Cardiac muscle cell (in vitro differentiated cells and primary cell): ENCODE data around the gene PTRHD1. TPM values are rescaled to one million over a fixed set of nuclear protein-coding genes. Genes with fewer than 3 reads are reported as not detected.
"Not testable (repeated sequence)": the region's sequence is repeated elsewhere in the genome, so short reads cannot be mapped to it uniquely, and the experiment has no call there.

Experiments used
- DNase-seq, 2 donors: peaks; one replicate each; pipeline versions ENCODE4 v3.0.0 to v3.0.0-alpha.2; 2010 to 2017; ENCODE audit warnings: low read depth in 1 of 2, low spot score in 1 of 2
- H3K27ac ChIP-seq: fragments of 200-600 bp; sonication (generic); 2 replicates; pipeline ENCODE4 v1.5.1; 2016
- H3K27me3 ChIP-seq: fragments of 200-600 bp; sonication (generic); 2 replicates; pipeline ENCODE4 v1.6.0; 2016; ENCODE audit warnings: control low read depth
- H3K36me3 ChIP-seq: fragments of 200-600 bp; sonication (generic); 2 replicates; pipeline ENCODE4 v1.5.1; 2016; ENCODE audit warnings: control low read depth
- H3K4me1 ChIP-seq: fragments of 200-600 bp; sonication (generic); 2 replicates; pipeline ENCODE4 v1.8.1; 2017; ENCODE audit warnings: low read depth, mild to moderate bottlenecking, mixed run types
- H3K4me3 ChIP-seq: fragments of 200-600 bp; sonication (generic); 2 replicates; pipeline ENCODE4 v1.5.1; 2016; ENCODE audit warnings: mild to moderate bottlenecking
- H3K9me3 ChIP-seq: fragments of 200-600 bp; sonication (generic); 2 replicates; pipeline ENCODE4 v1.5.1; 2017; ENCODE audit warnings: low read depth, mild to moderate bottlenecking, control low read depth
- CTCF ChIP-seq: IDR thresholded peaks from 2 replicates; pipeline ENCODE4 v1.5.1; 2012; ENCODE audit warnings: low read depth, mild to moderate bottlenecking, low read length
- polyA plus RNA-seq: library from polyadenylated mRNA; unstranded; fragments of >200 nt; fragmentation: Nextera tagmentation; extraction: Ambion mirVana; gene quantifications from 2 replicates; pipeline ENCODE4 v1.2.1, GENCODE V29; 2016
- total RNA-seq: library from RNA; depleted of rRNA; stranded (reverse); fragments of >200 nt; gene quantifications from 2 replicates; pipeline ENCODE4 v1.2.3, GENCODE V29; 2016

The PTRHD1 gene
- total and polyA plus RNA-seq, 2 experiments from 2014 or later: 32.1 to 54.3 TPM

GRCh38 chr2:24839729-24840128 is 46.5 kb upstream of the PTRHD1 start:
- no peak for TF ChIP-seq CTCF
- H3K4me3 ChIP-seq: no peak overlapping the region
- no peak for DNase-seq
- no peak overlapping the region for H3K27ac ChIP-seq
- no peaks in the 10 kb centered on the region for H3K9me3 ChIP-seq
- no peaks in the 10 kb centered on the region for H3K27me3 ChIP-seq
- H3K36me3 ChIP-seq: no peaks in the 10 kb centered on the region
- no peaks in the 10 kb centered on the region for H3K4me1 ChIP-seq

GRCh38 chr2:24838541-24838940 is 45.4 kb upstream of the PTRHD1 start:
- no peak for DNase-seq
- Histone ChIP-seq H3K4me1 (no peaks in the 10 kb centered on the region), H3K27me3 (no peaks in the 10 kb centered on the region), H3K27ac (no peak overlapping the region), H3K36me3 (no peaks in the 10 kb centered on the region), H3K4me3 (no peak overlapping the region), H3K9me3 (no peaks in the 10 kb centered on the region)
- TF ChIP-seq CTCF: no peak

- H3K27ac ChIP-seq: no peak overlapping the region
- DNase-seq: no peak
- H3K4me3 ChIP-seq: no peak overlapping the region
- H3K9me3 ChIP-seq: no peaks in the 10 kb centered on the region
- H3K4me1 ChIP-seq: no peaks in the 10 kb centered on the region
- no peaks in the 10 kb centered on the region for H3K27me3 ChIP-seq
- TF ChIP-seq CTCF: no peak
- H3K36me3 ChIP-seq: no peaks in the 10 kb centered on the region
Observed at GRCh38 chr2:24837996-24838513, 44.9 kb upstream of the PTRHD1 start.

GRCh38 chr2:24836706-24837105 is 43.5 kb upstream of the PTRHD1 start:
- no peaks in the 10 kb centered on the region for H3K27me3 ChIP-seq
- no peak for DNase-seq
- H3K4me1 ChIP-seq: no peaks in the 10 kb centered on the region
- H3K9me3 ChIP-seq: no peaks in the 10 kb centered on the region
- no peaks in the 10 kb centered on the region for H3K36me3 ChIP-seq
- H3K4me3 ChIP-seq: no peak overlapping the region
- no peak for TF ChIP-seq CTCF
- H3K27ac ChIP-seq: no peak overlapping the region

- no peak overlapping the region for H3K27ac ChIP-seq
- H3K4me3 ChIP-seq: no peak overlapping the region
- no peak for TF ChIP-seq CTCF
- no peaks in the 10 kb centered on the region for H3K27me3 ChIP-seq
- no peaks in the 10 kb centered on the region for H3K9me3 ChIP-seq
- no peak for DNase-seq
- no peaks in the 10 kb centered on the region for H3K4me1 ChIP-seq
- no peaks in the 10 kb centered on the region for H3K36me3 ChIP-seq
Observed at GRCh38 chr2:24836206-24836605, 43.0 kb upstream of the PTRHD1 start.

GRCh38 chr2:24835411-24835810 is 42.2 kb upstream of the PTRHD1 start:
- not testable (repeated sequence) for H3K9me3 ChIP-seq, H3K4me3 ChIP-seq, H3K4me1 ChIP-seq, H3K27ac ChIP-seq, H3K36me3 ChIP-seq, H3K27me3 ChIP-seq, DNase-seq
